Epidermal melanocyte (primary cell): ENCODE measurements around the gene ILK.

ENCODE experiments used
- DNase-seq: peaks from one replicate; pipeline ENCODE4 v3.0.0; 2011; ENCODE audit warnings: low spot score; ENCODE audit not compliant: insufficient read length

ILK gene

DNA sequence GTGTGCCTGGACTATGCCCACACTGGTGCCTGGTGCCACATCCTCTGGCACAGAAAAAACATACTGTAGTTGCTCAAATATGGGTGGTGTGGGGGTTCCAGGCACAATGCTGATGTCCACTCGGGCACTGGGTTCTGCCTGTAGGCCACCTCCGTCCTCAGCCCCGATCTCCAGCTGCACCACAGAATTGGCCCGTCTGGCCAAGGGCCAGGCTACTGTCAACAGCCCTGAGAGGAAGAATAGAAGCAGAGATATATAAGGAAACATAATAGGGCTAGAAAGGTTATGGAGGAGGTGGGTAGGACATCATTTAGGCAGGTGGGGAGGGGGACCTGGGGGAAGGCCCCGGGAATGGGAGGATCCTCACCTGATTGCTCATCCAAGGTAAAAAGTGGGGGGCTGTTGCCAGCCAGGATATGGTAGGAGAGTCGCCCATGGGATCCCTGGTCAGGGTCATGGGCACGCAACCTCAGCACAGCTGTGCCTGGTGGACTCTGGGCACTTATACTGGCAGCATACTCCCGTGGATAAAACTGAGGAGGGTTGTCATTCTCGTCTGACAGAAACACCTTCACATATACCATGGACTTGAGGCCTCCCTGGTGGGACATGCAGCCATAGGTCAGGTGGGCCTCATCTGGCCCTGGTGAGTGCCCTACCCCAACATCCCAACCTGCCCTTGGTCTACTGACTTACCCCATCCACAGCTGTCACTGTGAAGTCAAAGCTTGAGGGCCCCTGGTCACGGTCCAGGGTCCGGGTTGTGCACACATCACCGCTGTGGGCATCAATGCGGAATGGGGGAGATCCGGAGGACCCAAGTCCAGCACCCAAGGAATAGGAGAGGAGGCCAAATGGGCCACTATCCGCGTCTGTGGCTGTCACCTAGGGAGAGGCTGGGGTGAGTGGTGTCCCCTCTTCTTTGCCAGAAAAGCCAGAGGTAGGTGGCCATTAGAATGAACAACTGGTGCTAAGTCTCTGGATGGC lies 30.1 kb downstream of the ILK start:
- DNase-seq, result no peak

DNA sequence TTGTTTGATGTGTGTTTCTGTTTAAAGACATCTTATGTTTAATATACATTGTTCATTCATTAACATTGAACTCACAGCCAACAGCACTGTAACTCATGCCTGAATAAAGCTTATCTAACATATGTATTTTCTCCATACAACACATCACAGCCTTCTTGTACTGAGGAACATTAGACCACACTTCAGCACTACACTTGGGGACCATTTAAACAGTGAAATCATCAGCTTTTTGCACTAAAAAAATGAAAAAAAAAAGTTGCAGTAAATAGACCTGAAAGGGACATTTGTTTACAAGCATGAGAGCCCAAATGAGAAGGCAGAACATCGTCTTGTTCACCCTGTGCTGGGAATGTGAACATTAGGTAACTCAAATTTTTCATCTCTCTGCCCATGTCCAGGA lies 31.0 kb downstream of the ILK start:
- no peak for DNase-seq

DNA sequence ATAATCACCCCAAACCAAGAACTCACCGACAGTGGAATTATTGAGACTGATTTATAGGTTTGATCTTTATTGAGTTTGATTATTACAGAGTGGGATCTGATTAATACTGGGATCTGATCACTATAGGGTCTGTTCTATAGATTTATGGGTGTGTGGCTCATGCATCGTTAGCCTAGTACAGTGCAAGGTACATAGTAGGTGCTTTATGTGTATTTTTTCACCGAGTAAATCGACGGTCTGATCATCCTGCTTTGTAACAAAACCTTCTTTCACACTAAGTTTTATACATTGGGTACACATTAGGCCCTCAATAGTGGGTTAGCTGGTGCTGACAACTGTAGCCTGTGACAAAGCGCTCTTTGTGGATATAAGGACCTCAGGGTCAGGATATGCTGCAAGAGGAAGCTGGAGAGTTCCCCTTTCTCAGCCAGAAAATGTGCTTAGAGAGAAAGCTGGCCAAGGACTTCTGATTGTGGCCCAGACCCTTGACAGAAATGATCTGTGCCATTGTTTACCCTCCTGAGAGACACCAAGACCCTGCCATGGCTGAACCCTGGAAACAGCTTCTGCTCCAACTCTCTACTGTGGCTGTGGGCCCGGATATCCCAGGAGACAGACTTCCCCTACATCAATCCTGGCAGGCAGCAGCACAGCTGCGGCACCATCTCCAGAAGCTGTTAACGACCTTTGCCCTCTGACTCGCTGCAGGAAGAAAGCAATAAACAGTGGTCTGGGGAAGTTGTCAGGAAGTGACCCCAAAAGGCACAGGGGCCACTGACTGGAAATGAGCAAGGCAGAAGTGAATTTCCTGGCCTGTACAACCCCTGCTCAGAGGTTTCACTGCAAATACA lies 31.7 kb downstream of the ILK start:
- peak; percentile 92 for DNase-seq

GRCh38 chr11:6636480-6636879 lies 32.9 kb downstream of the ILK start:
- DNase-seq, result no peak

DNA sequence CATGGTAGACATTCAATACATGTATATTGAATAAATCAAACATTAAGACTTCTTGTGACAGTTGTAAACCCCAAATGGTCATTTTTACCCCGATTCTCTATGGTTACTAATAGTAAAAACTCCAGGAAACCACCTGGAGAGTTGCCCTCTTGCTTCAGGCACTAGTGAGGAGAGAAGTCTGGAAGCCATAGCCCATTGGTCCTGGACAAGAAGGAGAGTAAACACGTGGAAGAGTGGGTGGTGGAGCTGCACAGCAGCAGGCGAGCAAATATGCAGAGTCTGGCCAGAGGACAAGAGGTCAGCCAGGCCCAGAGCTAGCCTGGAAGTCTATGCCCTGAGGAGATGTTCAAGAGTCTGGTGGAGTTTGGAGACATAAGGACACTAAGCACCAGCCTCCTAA lies 34.3 kb downstream of the ILK start:
- DNase-seq, result no peak

GRCh38 chr11:6638429-6638828 lies 34.9 kb downstream of the ILK start:
- no peak for DNase-seq

DNA sequence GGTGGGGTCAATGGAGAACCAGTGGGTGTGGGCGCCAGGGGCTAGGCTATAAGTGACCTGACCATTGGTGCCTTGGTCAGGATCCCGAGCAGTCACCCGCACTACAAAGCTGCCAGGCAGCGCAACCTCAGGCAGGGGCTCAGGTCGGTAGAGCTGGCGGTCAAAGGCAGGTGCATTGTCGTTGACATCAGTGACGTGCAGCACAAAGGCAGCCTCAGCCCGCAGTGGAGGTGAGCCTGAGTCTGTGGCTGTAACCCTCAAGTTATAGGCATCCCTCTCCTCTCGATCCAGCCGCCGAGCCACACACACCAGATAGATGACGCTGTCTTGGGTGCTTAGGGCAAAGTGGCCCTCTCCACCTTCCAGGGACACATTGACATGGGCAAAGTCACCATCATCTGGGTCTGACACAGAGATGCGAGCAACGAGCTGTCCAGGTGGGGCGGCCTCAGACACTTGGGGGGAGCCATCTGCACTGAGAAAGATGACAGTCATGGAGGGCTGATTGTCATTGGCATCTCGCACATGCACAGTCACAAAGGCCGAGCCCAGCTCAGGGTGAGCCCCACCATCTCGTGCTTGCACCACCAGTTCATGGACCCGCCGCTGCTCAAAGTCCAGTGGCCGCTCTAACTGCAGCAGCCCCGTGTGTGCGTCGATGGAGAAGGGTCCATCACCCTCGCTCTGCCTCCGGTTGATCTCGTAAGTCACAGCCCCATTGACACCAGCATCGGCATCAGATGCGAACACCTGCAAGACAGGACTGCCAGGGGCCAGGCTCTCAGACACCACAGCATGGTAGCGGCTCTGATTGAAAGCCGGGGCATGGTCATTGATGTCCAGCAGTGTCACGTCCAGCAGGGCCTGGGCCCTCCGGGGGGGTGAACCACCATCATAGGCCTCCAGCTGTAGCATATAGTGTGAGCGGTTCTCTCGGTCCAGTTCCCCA lies 36.7 kb downstream of the ILK start:
- DNase-seq, result no peak

- no peak for DNase-seq
Observed at GRCh38 chr11:6640985-6641701, 37.6 kb downstream of the ILK start.

DNA sequence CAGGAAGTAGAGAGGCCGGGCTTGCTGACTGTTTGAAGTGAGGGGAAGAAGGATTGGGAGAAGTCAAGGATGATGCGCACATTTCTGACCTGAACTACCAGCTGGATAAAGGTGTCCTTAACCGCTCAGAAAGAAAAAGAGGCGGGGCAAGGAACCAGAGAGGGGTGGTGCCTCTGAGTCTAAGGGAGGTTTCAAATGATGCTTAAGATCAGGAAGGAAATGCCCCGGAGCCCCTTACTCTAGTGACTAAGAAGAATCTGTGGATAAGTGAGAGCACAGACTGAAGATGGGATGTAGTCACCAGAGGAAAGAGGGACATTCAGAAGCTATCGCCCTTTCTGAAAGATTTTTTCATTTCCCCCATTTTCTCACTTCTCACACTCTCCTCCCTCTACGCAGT lies 39.4 kb downstream of the ILK start:
- no peak for DNase-seq

GRCh38 chr11:6646071-6646470 lies 42.5 kb downstream of the ILK start:
- peak; percentile 18 for DNase-seq

- peak; percentile 72 for DNase-seq
Observed at GRCh38 chr11:6646576-6646917, 43.0 kb downstream of the ILK start.

GRCh38 chr11:6646918-6647679 lies 43.5 kb downstream of the ILK start:
- DNase-seq, result peak; percentile 19

GRCh38 chr11:6647836-6648235 lies 44.3 kb downstream of the ILK start:
- no peak for DNase-seq

DNA sequence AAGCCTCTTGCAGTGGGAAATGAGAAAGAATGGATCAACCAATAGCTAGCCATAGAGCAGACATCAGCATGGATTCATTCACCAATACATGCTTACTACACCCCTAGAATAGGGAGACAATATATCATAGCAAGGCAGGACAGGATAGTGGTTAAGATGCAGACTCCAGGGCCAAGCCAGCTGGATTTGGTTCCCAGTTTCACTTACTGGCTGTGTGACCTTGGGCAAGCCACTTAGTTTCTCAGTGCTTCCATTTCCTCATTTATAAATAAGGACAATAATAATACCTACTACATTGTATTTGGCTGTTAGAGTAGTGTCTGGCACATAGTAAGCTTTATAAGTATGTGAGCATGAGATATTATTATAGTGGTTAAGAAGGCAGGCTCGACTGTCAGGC lies 44.9 kb downstream of the ILK start:
- DNase-seq, result no peak

DNA sequence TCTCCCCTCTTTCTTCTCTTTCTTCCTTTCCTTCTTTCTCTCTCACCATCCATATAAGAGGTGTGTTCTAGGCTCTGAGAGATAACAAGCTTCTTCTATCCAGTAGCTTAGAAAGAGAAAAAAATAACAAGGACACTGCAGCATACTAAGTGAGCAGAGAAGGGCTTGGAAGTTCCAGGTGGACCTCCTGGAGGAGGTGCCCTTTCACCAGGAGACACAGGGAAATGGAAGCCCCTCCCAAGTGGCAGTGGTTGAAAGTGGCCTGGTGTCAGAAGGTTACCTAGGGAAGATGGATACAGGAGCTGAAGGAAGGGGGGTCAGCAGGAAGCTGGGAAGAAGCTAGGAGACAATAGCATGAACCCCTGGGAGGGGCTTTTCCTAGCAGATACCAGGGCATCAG lies 46.5 kb downstream of the ILK start:
- no peak for DNase-seq

DNA sequence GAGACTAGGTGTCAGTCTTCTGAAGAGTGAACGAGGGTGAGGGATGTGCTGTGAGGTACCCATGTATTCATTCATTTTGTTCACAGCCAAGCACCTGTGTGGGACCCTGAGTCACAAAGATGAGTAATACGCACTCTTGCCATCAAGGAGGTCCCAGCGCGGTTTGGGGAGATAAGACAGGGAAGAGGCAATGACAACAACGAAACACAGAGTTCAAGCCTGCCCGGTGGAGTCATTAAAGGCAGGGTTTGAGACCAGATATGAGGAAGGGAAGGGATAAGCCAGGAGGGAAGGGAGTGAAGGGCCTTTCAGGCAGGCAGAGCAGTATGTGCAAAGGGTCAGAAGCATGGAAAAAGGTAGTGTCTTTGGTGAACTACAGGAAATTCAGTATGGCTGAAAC lies 47.4 kb downstream of the ILK start:
- DNase-seq, result no peak

DNA sequence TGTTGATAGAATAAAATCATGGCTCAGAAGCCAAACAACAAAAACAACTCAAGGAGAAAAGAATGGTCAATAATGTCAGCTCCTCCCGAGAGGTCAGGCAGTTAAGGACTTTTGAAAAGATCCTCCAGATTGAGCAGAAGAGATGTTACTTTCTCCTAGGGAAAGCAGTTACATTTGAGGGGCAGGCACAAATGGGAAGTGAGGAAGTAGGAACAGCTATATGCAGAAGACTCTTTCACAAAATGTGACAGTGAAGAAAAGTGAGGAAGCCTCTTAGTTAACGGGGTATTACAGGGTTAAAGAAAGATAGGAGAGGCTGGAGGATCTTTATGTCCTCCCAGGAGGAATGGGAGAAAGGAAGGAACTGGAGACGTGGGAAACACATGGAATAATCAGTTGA lies 48.6 kb downstream of the ILK start:
- DNase-seq, result no peak

DNA sequence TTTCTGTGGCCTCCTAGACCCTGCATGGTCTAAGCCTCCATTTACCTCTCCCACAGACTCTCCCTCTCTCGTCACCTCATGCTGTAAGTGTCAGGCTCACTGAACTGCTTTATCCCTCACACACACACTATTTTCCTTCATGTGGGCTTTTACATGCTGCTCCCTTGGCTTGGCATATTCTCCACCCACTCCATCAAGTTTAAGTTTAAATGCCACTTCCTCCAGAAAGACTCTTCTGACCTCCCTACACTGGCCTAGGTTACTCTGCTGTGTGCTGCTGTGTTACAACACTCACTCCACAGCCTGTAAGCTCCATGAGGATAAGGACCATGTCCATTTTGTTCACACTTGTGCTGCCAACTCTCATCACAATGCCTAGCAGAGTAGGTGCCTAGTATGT lies 49.5 kb downstream of the ILK start:
- no peak for DNase-seq

GRCh38 chr11:6653656-6654055 lies 50.1 kb downstream of the ILK start:
- DNase-seq, result no peak
